A673 (cell line): ENCODE results near the gene PTPN5. TPM values are rescaled to one million over a fixed set of nuclear protein-coding genes. Genes with fewer than 3 reads are reported as not detected.

ENCODE experiments used
- BruUV-seq: library from RNA; stranded (reverse); fragments of 400-500 nt; replicated peaks from 2 replicates; lab custom pipeline; 2021; lab: Mats Ljungman, UMichigan
- CTCF ChIA-PET: fragments of 300-600 bp; sonication (Branson Sonifier 250); formaldehyde crosslinking; loops from one replicate; lab custom pipeline; 2022; ENCODE audit warnings: antibody characterized with exemption; lab: Charles Lee
- POLR2A ChIA-PET: fragments of 300-600 bp; sonication (Branson Sonifier 250); formaldehyde crosslinking; loops from one replicate; lab custom pipeline; 2022; ENCODE audit warnings: antibody characterized with exemption; ENCODE audit not compliant: low non-redundant PET; lab: Charles Lee
- DNase-seq: peaks from one replicate; pipeline ENCODE4 v3.0.0-alpha.2; 2015; ENCODE audit warnings: low spot score
- H3K27ac ChIP-seq: fragments of 200-600 bp; sonication (generic); 2 replicates; pipeline ENCODE4 v1.5.1; 2016; ENCODE audit warnings: mixed run types, low read depth, mild to moderate bottlenecking, mixed read lengths, antibody characterized with exemption, low read length; ENCODE audit not compliant: poor library complexity, severe bottlenecking
- H3K27me3 ChIP-seq: fragments of 200-600 bp; sonication (generic); replicated peaks from 2 replicates; pipeline ENCODE4 v1.6.1; 2017; ENCODE audit warnings: mixed run types, low read depth, mild to moderate bottlenecking, mixed read lengths, antibody characterized with exemption, low read length; ENCODE audit not compliant: insufficient read depth, poor library complexity
- H3K36me3 ChIP-seq: fragments of 200-600 bp; sonication (generic); 2 replicates; pipeline ENCODE4 v1.6.1; 2016; ENCODE audit warnings: mixed run types, mild to moderate bottlenecking, mixed read lengths, antibody characterized with exemption, low read length; ENCODE audit not compliant: insufficient read depth, poor library complexity, severe bottlenecking
- H3K4me1 ChIP-seq: fragments of 200-600 bp; sonication (generic); 2 replicates; pipeline ENCODE4 v1.6.1; 2017; ENCODE audit warnings: mixed run types, mild to moderate bottlenecking, mixed read lengths, antibody characterized with exemption, low read length; ENCODE audit not compliant: insufficient read depth, poor library complexity, severe bottlenecking
- H3K4me3 ChIP-seq: fragments of 200-600 bp; sonication (generic); 2 replicates; pipeline ENCODE4 v1.5.1; 2016; ENCODE audit warnings: low read depth, mixed run types, mild to moderate bottlenecking, mixed read lengths, low read length; ENCODE audit not compliant: poor library complexity, severe bottlenecking
- H3K9me3 ChIP-seq: fragments of 200-600 bp; sonication (generic); 2 replicates; pipeline ENCODE4 v1.6.1; 2016; ENCODE audit warnings: mixed run types, low read depth, mild to moderate bottlenecking, mixed read lengths, antibody characterized with exemption, low read length; ENCODE audit not compliant: poor library complexity, severe bottlenecking
- EZH2 ChIP-seq: fragments of 200-600 bp; sonication (generic); IDR thresholded peaks from 2 replicates; pipeline ENCODE4 v1.6.1; 2017; ENCODE audit warnings: borderline replicate concordance, low read depth, mild to moderate bottlenecking, mixed read lengths, antibody characterized with exemption, low read length; ENCODE audit not compliant: poor library complexity, severe bottlenecking
- intact Hi-C: fragments of 100-400 bp; cut with micrococcal nuclease; formaldehyde crosslinking; loops from one replicate; pipeline ENCODE4 v1.10.0; 2022; ENCODE audit not compliant: unreplicated experiment
- total RNA-seq: library from RNA; stranded (reverse); gene quantifications from 2 replicates; pipeline ENCODE4 v1.2.3, GENCODE V29; 2021
- TF ChIP-seq, protein P1 (sequence below): fragments of 300-800, 200-600 bp; sonication (generic); conservative IDR thresholded peaks from 2 replicates; pipeline ENCODE4 v1.5.1; 2017; ENCODE audit warnings: low read depth, mild to moderate bottlenecking, antibody characterized with exemption, low read length, moderate library complexity, mixed read lengths

Gene PTPN5
- total RNA-seq, 1 experiment from 2014 or later = 0.21 TPM

- H3K9me3 ChIP-seq = no peaks in the 10 kb centered on the region
- CTCF ChIA-PET = no interaction called here
- H3K4me3 ChIP-seq = no peak overlapping the region
- no TSS peak for BruUV-seq
- TF ChIP-seq, protein P1, sequence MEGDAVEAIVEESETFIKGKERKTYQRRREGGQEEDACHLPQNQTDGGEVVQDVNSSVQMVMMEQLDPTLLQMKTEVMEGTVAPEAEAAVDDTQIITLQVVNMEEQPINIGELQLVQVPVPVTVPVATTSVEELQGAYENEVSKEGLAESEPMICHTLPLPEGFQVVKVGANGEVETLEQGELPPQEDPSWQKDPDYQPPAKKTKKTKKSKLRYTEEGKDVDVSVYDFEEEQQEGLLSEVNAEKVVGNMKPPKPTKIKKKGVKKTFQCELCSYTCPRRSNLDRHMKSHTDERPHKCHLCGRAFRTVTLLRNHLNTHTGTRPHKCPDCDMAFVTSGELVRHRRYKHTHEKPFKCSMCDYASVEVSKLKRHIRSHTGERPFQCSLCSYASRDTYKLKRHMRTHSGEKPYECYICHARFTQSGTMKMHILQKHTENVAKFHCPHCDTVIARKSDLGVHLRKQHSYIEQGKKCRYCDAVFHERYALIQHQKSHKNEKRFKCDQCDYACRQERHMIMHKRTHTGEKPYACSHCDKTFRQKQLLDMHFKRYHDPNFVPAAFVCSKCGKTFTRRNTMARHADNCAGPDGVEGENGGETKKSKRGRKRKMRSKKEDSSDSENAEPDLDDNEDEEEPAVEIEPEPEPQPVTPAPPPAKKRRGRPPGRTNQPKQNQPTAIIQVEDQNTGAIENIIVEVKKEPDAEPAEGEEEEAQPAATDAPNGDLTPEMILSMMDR = no peak
- no peak for TF ChIP-seq EZH2
- no peaks in the 10 kb centered on the region for H3K36me3 ChIP-seq
- no peaks in the 10 kb centered on the region for H3K4me1 ChIP-seq
- no peaks in the 10 kb centered on the region for H3K27me3 ChIP-seq
- DNase-seq = no peak
- H3K27ac ChIP-seq = no peak overlapping the region
- POLR2A ChIA-PET = no interaction called here
- intact Hi-C loops = no loop called here
Measured at GRCh38 chr11:18714443-18714780, 77.2 kb downstream of the PTPN5 start.

DNA sequence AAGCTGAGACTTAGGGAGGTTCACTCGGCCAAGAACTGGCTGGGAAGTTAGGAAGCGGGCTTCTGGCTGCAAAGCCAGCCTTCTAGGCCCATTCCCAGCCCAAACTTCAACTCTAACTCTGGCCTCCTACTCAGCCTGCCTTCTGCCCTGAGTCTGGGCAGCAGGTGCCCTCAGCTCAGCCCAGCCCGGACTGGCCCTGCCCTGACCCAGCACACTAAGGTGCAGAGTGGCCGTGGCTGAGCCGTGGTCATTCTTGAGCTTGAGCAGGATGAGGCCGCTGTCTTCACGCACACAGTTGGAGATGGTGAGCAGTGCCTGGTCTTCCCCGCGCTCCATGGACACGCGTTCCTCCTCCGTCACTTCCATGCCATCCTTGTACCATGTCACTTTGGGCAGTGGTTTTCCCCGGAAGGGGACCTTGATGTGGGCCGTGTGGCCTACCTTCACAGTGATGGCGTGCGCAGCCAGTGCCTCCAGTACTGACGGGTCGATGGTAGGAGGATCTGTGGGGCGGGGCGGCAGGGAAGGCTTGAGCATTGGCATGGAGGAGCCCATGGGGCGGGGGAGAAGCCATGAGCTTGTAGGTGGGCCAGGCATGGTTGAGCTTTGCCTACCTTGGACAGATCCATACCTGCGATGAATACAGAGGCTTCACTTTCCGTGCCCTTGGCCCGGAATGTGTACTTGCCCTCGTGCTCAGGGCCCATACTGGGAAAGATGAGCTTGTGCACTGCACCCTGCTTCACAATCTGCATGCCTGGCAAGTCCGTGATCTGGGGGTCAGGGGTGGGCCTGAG lies 77.8 kb downstream of the PTPN5 start:
- Histone ChIP-seq H3K27me3 (no peaks in the 10 kb centered on the region), H3K27ac (no peak overlapping the region), H3K4me1 (no peaks in the 10 kb centered on the region), H3K4me3 (no peak overlapping the region), H3K36me3 (no peaks in the 10 kb centered on the region), H3K9me3 (no peaks in the 10 kb centered on the region)
- intact Hi-C loops = no loop called here
- BruUV-seq = no TSS peak
- POLR2A ChIA-PET = no interaction called here
- no peak for DNase-seq
- TF ChIP-seq EZH2 = no peak
- TF ChIP-seq, protein P1 = no peak
- CTCF ChIA-PET = no interaction called here

- no peaks in the 10 kb centered on the region for H3K36me3 ChIP-seq
- ChIA-PET CTCF (no interaction called here), POLR2A (no interaction called here)
- intact Hi-C loops = no loop called here
- no peak for DNase-seq
- no peaks in the 10 kb centered on the region for H3K9me3 ChIP-seq
- H3K4me1 ChIP-seq = no peaks in the 10 kb centered on the region
- peaks cover 2% of the 10 kb centered on the region for H3K27me3 ChIP-seq
- H3K27ac ChIP-seq = no peak overlapping the region
- no TSS peak for BruUV-seq
- TF ChIP-seq, protein P1 = no peak
- no peak for TF ChIP-seq EZH2
- H3K4me3 ChIP-seq = no peak overlapping the region
Measured at GRCh38 chr11:18710545-18710944, 81.1 kb downstream of the PTPN5 start.
